Endothelial cell (in vitro differentiated cells): ENCODE measurements around the gene KRTDAP. TPM values are rescaled to one million over a fixed set of nuclear protein-coding genes. Genes with fewer than 3 reads are reported as not detected.
A peak's percentile ranks its signal among the peaks of the same experiment; 100 is the strongest.

Source experiments
- DNase-seq: peaks from one replicate; pipeline ENCODE4 v3.0.0; 2021; ENCODE audit warnings: low spot score
- H3K27ac Mint-ChIP-seq: one replicate; pipeline ENCODE4 v1.8.0; 2021; ENCODE audit warnings: mixed read lengths, inconsistent platforms; ENCODE audit not compliant: unreplicated experiment
- H3K27me3 Mint-ChIP-seq: one replicate; pipeline ENCODE4 v1.8.0; 2021; ENCODE audit warnings: mild to moderate bottlenecking, moderate library complexity, mixed read lengths, inconsistent platforms; ENCODE audit not compliant: unreplicated experiment
- H3K36me3 Mint-ChIP-seq: one replicate; pipeline ENCODE4 v1.8.0; 2021; ENCODE audit warnings: mild to moderate bottlenecking, low read depth, mixed read lengths, inconsistent platforms; ENCODE audit not compliant: unreplicated experiment
- H3K4me1 Mint-ChIP-seq: one replicate; pipeline ENCODE4 v1.8.0; 2021; ENCODE audit warnings: mild to moderate bottlenecking, mixed read lengths, inconsistent platforms; ENCODE audit not compliant: unreplicated experiment
- H3K4me3 Mint-ChIP-seq: one replicate; pipeline ENCODE4 v1.8.0; 2021; ENCODE audit warnings: mild to moderate bottlenecking, mixed read lengths, inconsistent platforms; ENCODE audit not compliant: unreplicated experiment
- H3K9me3 Mint-ChIP-seq: one replicate; pipeline ENCODE4 v1.8.0; 2021; ENCODE audit warnings: mixed read lengths, inconsistent platforms; ENCODE audit not compliant: unreplicated experiment
- total RNA-seq: library from RNA; stranded (reverse); fragmentation: NEBNext Ultra II Directional; extraction: Animal tissue kit (Norgen Biotek cat#: 25700); gene quantifications from one replicate; pipeline ENCODE4 v1.2.1, GENCODE V29; 2021; ENCODE audit not compliant: unreplicated experiment
- TF ChIP-seq, protein P1 (sequence below): fragments of 200-600 bp; sonication (generic); IDR thresholded peaks from one replicate; pipeline ENCODE4 v1.5.0; 2021; ENCODE audit warnings: antibody characterized with exemption; ENCODE audit not compliant: unreplicated experiment

The KRTDAP gene
- total RNA-seq, 1 donor from 2014 or later, result not detected

GRCh38 chr19:35509018-35509652 is 18.9 kb upstream of the KRTDAP start:
- H3K4me3 Mint-ChIP-seq, result peak overlapping the region; percentile 90
- peak; percentile 23 for DNase-seq
- peaks cover 13% of the 10 kb centered on the region for H3K27me3 Mint-ChIP-seq

DNA sequence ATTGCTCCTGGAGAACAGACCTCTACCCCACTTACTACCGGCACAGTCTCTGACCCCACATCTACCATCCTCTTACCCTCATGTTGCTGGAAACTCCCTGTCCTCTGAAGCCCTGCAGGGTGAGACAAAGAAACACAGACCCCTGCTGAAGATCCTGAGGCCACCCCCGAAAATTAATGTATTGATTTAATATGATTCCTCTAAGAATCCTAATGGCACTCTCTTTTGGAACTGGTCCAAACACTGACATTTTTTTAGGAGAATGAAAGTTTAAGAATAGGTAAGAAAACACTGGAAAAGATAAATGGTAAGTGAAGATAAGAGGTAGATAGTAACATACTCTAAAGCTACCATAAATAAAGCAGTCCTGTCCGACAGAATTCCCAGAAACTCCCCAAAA is 17.9 kb upstream of the KRTDAP start:
- no peaks in the 10 kb centered on the region for H3K9me3 Mint-ChIP-seq
- TF ChIP-seq, protein P1, sequence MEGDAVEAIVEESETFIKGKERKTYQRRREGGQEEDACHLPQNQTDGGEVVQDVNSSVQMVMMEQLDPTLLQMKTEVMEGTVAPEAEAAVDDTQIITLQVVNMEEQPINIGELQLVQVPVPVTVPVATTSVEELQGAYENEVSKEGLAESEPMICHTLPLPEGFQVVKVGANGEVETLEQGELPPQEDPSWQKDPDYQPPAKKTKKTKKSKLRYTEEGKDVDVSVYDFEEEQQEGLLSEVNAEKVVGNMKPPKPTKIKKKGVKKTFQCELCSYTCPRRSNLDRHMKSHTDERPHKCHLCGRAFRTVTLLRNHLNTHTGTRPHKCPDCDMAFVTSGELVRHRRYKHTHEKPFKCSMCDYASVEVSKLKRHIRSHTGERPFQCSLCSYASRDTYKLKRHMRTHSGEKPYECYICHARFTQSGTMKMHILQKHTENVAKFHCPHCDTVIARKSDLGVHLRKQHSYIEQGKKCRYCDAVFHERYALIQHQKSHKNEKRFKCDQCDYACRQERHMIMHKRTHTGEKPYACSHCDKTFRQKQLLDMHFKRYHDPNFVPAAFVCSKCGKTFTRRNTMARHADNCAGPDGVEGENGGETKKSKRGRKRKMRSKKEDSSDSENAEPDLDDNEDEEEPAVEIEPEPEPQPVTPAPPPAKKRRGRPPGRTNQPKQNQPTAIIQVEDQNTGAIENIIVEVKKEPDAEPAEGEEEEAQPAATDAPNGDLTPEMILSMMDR, result no peak
- peaks cover 5% of the 10 kb centered on the region for H3K36me3 Mint-ChIP-seq
- H3K27ac Mint-ChIP-seq, result no peak overlapping the region
- no peak for DNase-seq
- H3K4me3 Mint-ChIP-seq, result no peak overlapping the region
- H3K4me1 Mint-ChIP-seq, result peaks cover 4% of the 10 kb centered on the region
- peaks cover 13% of the 10 kb centered on the region for H3K27me3 Mint-ChIP-seq

More at GRCh38 chr19:35509018-35509652, 18.9 kb upstream of the KRTDAP start:
- peaks cover 5% of the 10 kb centered on the region for H3K36me3 Mint-ChIP-seq
- peak overlapping the region; percentile 49 for H3K27ac Mint-ChIP-seq
- H3K4me1 Mint-ChIP-seq, result peaks cover 4% of the 10 kb centered on the region
- no peaks in the 10 kb centered on the region for H3K9me3 Mint-ChIP-seq
- TF ChIP-seq, protein P1, result no peak

GRCh38 chr19:35507561-35507960 is 17.3 kb upstream of the KRTDAP start:
- peaks cover 8% of the 10 kb centered on the region for H3K36me3 Mint-ChIP-seq
- H3K27ac Mint-ChIP-seq, result no peak overlapping the region
- peaks cover 4% of the 10 kb centered on the region for H3K4me1 Mint-ChIP-seq
- no peaks in the 10 kb centered on the region for H3K9me3 Mint-ChIP-seq
- no peak for DNase-seq
- peaks cover 13% of the 10 kb centered on the region for H3K27me3 Mint-ChIP-seq
- TF ChIP-seq, protein P1, result no peak
- H3K4me3 Mint-ChIP-seq, result no peak overlapping the region

GRCh38 chr19:35506011-35506410 is 15.7 kb upstream of the KRTDAP start:
- Mint-ChIP-seq H3K27ac (no peak overlapping the region), H3K36me3 (peaks cover 15% of the 10 kb centered on the region), H3K4me3 (peak overlapping the region; percentile 13), H3K27me3 (peaks cover 6% of the 10 kb centered on the region), H3K9me3 (no peaks in the 10 kb centered on the region), H3K4me1 (peaks cover 4% of the 10 kb centered on the region)
- TF ChIP-seq, protein P1, result no peak
- no peak for DNase-seq

- H3K36me3 Mint-ChIP-seq, result peaks cover 24% of the 10 kb centered on the region
- H3K4me3 Mint-ChIP-seq, result no peak overlapping the region
- TF ChIP-seq, protein P1, result no peak
- H3K27me3 Mint-ChIP-seq, result peaks cover 2% of the 10 kb centered on the region
- H3K4me1 Mint-ChIP-seq, result no peaks in the 10 kb centered on the region
- H3K9me3 Mint-ChIP-seq, result no peaks in the 10 kb centered on the region
- no peak overlapping the region for H3K27ac Mint-ChIP-seq
- no peak for DNase-seq
These were observed 12.5 kb upstream of the KRTDAP start for GRCh38 chr19:35502751-35503150.
